Midbrain (tissue), 1 donor: Measurements from ENCODE around the gene PDCL2.

Experiments used
- DNase-seq: peaks from one replicate; lab custom pipeline; 2025; lab: John Stamatoyannopoulos, UW

Gene PDCL2

GRCh38 chr4:55538531-55538930, 53.5 kb downstream of the PDCL2 start:
- no peak for DNase-seq

- DNase-seq: no peak
These were observed 57.7 kb downstream of the PDCL2 start for GRCh38 chr4:55534306-55534705.

GRCh38 chr4:55530691-55531090, 61.4 kb downstream of the PDCL2 start:
- DNase-seq: no peak

- DNase-seq: no peak
These were observed 61.9 kb downstream of the PDCL2 start for GRCh38 chr4:55530167-55530566.

GRCh38 chr4:55528491-55528890, 63.6 kb downstream of the PDCL2 start:
- no peak for DNase-seq

GRCh38 chr4:55524844-55525571, 67.0 kb downstream of the PDCL2 start:
- DNase-seq: no peak

GRCh38 chr4:55518442-55518841, 73.6 kb downstream of the PDCL2 start:
- no peak for DNase-seq

GRCh38 chr4:55517526-55518229, 74.4 kb downstream of the PDCL2 start:
- DNase-seq: no peak

- DNase-seq: no peak
These were observed 79.0 kb downstream of the PDCL2 start for GRCh38 chr4:55512922-55513571.

GRCh38 chr4:55512077-55512476, 80.0 kb downstream of the PDCL2 start:
- DNase-seq: no peak

- no peak for DNase-seq
These were observed 81.4 kb downstream of the PDCL2 start for GRCh38 chr4:55510685-55511084.

- no peak for DNase-seq
These were observed 82.8 kb downstream of the PDCL2 start for GRCh38 chr4:55509266-55509665.

- no peak for DNase-seq
These were observed 84.4 kb downstream of the PDCL2 start for GRCh38 chr4:55507612-55508011.
